ENCODE measurements around the gene RAD23A. TPM values are rescaled to one million over a fixed set of nuclear protein-coding genes. Genes with fewer than 3 reads are reported as not detected.

Gene RAD23A
- total and polyA plus RNA-seq, 10 of the 15 experiments (the other 5 are each of a cell fraction or from before 2014, with no cell fraction given) = 8.8 to 198 (median 119) TPM

- BruUV-seq (replicated peaks) = no TSS peak
- SMC1A ChIA-PET (ENCODE audit: uncharacterized antibody, unreplicated experiment) = no interaction called here
- H3K9me3 ChIP-seq (replicated peaks; ENCODE audit: control insufficient read depth, insufficient read depth, low read length) = no peaks in the 10 kb centered on the region
- H3K9ac ChIP-seq (ENCODE audit: control insufficient read depth, insufficient read depth, low read length) = no peak overlapping the region
- FAIRE-seq = no peak
- no peaks in the 10 kb centered on the region for H4K20me1 ChIP-seq (ENCODE audit: control insufficient read depth, insufficient read depth)
- no peaks in the 10 kb centered on the region; the same call in 1 of the 2 replicates for H3K4me1 ChIP-seq (ENCODE audit: control insufficient read depth, insufficient read depth, low read length)
- no peak for DNase-seq (ENCODE audit: low read depth, low spot score)
- intact Hi-C loops (cut with micrococcal nuclease; ENCODE audit: unreplicated experiment) (no loop called here), in situ Hi-C loops (cut with MboI) (no loop called here)
- no peak overlapping the region for H3K4me2 ChIP-seq (ENCODE audit: control insufficient read depth, insufficient read depth)
- H3K27me3 ChIP-seq (replicated peaks in 1 of 2; ENCODE audit: control insufficient read depth in 2 of 2, insufficient read depth in 2 of 2, low read length in 1 of 2) = peaks cover 0 to 3% of the 10 kb centered on the region in 2 experiments; a peak in 1 of 4 replicates
- RAD21 ChIA-PET (ENCODE audit: unreplicated experiment) = no interaction called here
- CTCF ChIA-PET = interaction anchor here (1.4 kb wide), 1 partner anchor 43 kb away, joined by 6 read pairs; no protein-coding TSS in a partner anchor
- no peak overlapping the region for H3K4me3 ChIP-seq
- POLR2A ChIA-PET = no interaction called here
- no peak overlapping the region for H2AFZ ChIP-seq (ENCODE audit: control insufficient read depth, low read depth, low read length)
- TF ChIP-seq HCFC1 (IDR thresholded peaks at IDR 0.05; ENCODE audit: low read length) (no peak), POLR2AphosphoS2 (IDR thresholded peaks at IDR 0.05; ENCODE audit: low read depth, low read length) (no peak), KLF5 (IDR thresholded peaks at IDR 0.05; ENCODE audit: partially characterized antibody) (no peak), USF2 (IDR thresholded peaks at IDR 0.05; ENCODE audit: borderline replicate concordance, low read depth, low read length) (no peak)
- no peak overlapping the region for H3K27ac ChIP-seq (ENCODE audit: control insufficient read depth, insufficient read depth)
- H3K79me2 ChIP-seq (ENCODE audit: control insufficient read depth, insufficient read depth, low read length) = no peaks in the 10 kb centered on the region
- H3K36me3 ChIP-seq (ENCODE audit: control insufficient read depth in 2 of 2, insufficient read depth in 2 of 2, low read length in 1 of 2) = no peaks in the 10 kb centered on the region
- ATAC-seq = no peak
- 73% methylated on average over 12 of the region's 12 CpGs for WGBS (ENCODE audit: insufficient coverage, insufficient replicate concordance, low lambda C conversion rate, missing lambda C conversion rate)
Observed at GRCh38 chr19:12986726-12987125, 41.1 kb downstream of the RAD23A start.

GRCh38 chr19:12987190-12987589 is 41.5 kb downstream of the RAD23A start:
- in situ Hi-C loops (cut with MboI) (no loop called here), intact Hi-C loops (cut with micrococcal nuclease; ENCODE audit: unreplicated experiment) (no loop called here)
- Histone ChIP-seq H3K9ac (ENCODE audit: control insufficient read depth, insufficient read depth, low read length) (no peak overlapping the region), H4K20me1 (ENCODE audit: control insufficient read depth, insufficient read depth) (no peaks in the 10 kb centered on the region), H3K4me3 (no peak overlapping the region), H3K36me3 (ENCODE audit: control insufficient read depth in 2 of 2, insufficient read depth in 2 of 2, low read length in 1 of 2) (no peaks in the 10 kb centered on the region), H3K4me2 (ENCODE audit: control insufficient read depth, insufficient read depth) (no peak overlapping the region), H3K9me3 (replicated peaks; ENCODE audit: control insufficient read depth, insufficient read depth, low read length) (no peaks in the 10 kb centered on the region), H2AFZ (ENCODE audit: control insufficient read depth, low read depth, low read length) (no peak overlapping the region), H3K79me2 (ENCODE audit: control insufficient read depth, insufficient read depth, low read length) (no peaks in the 10 kb centered on the region), H3K27me3 (replicated peaks in 1 of 2; ENCODE audit: control insufficient read depth in 2 of 2, insufficient read depth in 2 of 2, low read length in 1 of 2) (peaks cover 0 to 3% of the 10 kb centered on the region in 2 experiments; a peak in 1 of 4 replicates), H3K4me1 (ENCODE audit: control insufficient read depth, insufficient read depth, low read length) (no peaks in the 10 kb centered on the region; the same call in 1 of the 2 replicates), H3K27ac (ENCODE audit: control insufficient read depth, insufficient read depth) (no peak overlapping the region)
- FAIRE-seq = no peak
- RAD21 ChIA-PET (ENCODE audit: unreplicated experiment) = no interaction called here
- ATAC-seq = no peak
- SMC1A ChIA-PET (ENCODE audit: uncharacterized antibody, unreplicated experiment) = no interaction called here
- CTCF ChIA-PET = no interaction called here
- no TSS peak for BruUV-seq (replicated peaks)
- no peak for DNase-seq (ENCODE audit: low read depth, low spot score)
- 13% methylated on average over 3 of the region's 3 CpGs for WGBS (ENCODE audit: insufficient coverage, insufficient replicate concordance, low lambda C conversion rate, missing lambda C conversion rate)
- TF ChIP-seq HDAC2 (IDR thresholded peaks at IDR 0.05) (no peak), NBN (IDR thresholded peaks at IDR 0.05) (no peak)
- POLR2A ChIA-PET = no interaction called here

Data from GM12878 (cell line).